Gastrocnemius medialis (tissue), 4 donors: ENCODE measurements around the gene SBDS.

Source experiments
- CTCF ChIP-seq, 5 experiments: fragments of 450-650 bp in 3 of 5; fragments of 200-600 bp in 2 of 5; sonication (generic) in 2 of 5; IDR thresholded peaks in 4 of 5; conservative IDR thresholded peaks in 1 of 5; 1 replicate in 4 of 5; 2 replicates in 1 of 5; pipeline ENCODE4 v1.5.1; 2016 to 2019; ENCODE audit warnings: antibody characterized with exemption in 5 of 5, mild to moderate bottlenecking in 3 of 5, moderate library complexity in 3 of 5
- POLR2A ChIP-seq, 2 donors: fragments of 450-650 bp; IDR thresholded peaks; one replicate each; pipeline ENCODE4 v1.6.1; 2017; ENCODE audit warnings: antibody characterized with exemption in 2 of 2, mild to moderate bottlenecking in 2 of 2, moderate library complexity in 2 of 2

DNA sequence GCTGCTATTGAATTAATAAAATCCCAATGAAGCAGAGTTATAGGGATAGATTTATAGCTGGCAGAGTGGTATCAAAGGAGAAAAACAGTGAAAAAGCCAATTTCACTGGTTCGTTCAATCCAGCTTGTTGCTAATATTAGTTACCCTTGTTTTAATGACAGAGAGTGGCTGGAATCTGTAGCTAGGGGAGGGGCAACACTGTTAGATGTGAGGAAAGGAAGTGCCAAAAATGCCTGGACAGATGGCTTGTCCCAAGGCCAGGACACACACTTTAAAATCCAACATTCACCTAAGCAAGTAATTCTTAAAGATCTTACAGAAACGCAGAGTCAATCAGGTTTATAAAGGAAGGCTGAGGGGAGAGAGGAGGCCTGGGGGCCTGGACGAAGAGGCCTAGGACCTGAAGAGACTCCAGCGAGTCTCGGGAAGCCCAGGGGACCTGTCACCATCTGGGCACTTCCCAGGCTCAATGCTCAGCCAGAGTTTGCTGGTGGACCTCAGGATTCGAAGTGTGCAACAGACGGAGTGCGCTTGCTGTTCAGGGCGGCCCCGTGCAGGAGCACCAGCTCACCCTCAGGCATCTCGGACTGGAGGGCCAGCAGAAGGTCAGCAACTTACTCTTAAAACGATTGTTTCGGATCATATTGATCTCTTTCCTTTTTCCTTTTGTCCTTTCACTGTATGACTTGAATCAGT, 37.6 kb downstream of the SBDS start:
- TF ChIP-seq CTCF (IDR thresholded peaks at IDR 0.05 in 4 of 5, conservative IDR thresholded peaks at IDR 0.05 in 1 of 5) (no peak), POLR2A (IDR thresholded peaks at IDR 0.05) (no peak)
